Measurements from ENCODE around the gene AGR2. TPM values are rescaled to one million over a fixed set of nuclear protein-coding genes. Genes with fewer than 3 reads are reported as not detected.
"Not testable (repeated sequence)": the region's sequence is repeated elsewhere in the genome, so short reads cannot be mapped to it uniquely, and the experiment has no call there.

Gene AGR2
- not detected in 2 replicates for total RNA-seq (2014; rRNA removed; shearing (Covaris generic))

DNA sequence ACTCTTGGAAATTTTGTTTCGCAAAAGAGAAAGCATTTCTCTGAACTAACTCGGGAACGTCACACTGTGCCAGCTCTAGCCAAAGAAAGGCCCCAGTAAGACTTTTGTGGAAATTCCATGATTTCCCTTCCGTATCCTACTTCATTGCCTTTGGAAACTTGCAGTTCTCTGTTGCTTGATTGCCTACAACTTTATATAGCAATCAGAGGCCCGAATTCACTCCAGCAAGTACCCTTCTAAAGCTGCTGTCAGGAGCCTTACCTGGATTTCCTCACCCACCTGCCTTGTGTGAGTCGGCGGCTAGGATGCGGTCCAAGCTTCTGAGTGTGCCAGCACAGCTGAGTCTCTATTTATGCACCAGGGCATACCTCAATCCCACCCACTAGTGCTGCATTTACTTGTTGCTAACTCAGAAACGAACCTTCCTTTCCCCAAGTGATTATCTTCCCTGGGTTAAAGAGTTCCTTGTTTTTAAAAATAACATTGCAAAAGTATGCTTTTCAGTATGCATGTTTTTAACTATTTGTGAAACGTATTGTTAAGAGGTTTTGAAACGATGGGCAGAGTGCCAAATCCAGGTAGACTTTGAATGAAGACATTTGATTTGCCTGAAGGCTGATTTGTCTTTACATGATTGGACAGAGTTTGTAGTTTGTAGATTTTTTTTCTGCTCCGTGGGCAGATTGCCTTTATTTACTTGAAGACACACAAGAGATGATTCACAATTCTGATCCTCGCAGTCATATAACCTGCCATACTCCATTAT, at the start of gene AGR2:
Gene AGR2, minus strand, starts transcription at position 326 of the 766 bp plus-strand sequence. CDS start 3,203 bp downstream, outside the sequence.
- no peaks in the 10 kb centered on the region for H3K27me3 ChIP-seq
- no peaks in the 10 kb centered on the region for H3K4me1 ChIP-seq
- no peak within 1 kb of the TSS for H3K27ac ChIP-seq
- no peaks in the 10 kb centered on the region for H3K36me3 ChIP-seq
- no peak within 1 kb of the TSS for H3K4me3 ChIP-seq
- H3K9me3 ChIP-seq (replicated peaks) = no peaks in the 10 kb centered on the region
- DNase-seq = no peak

DNA sequence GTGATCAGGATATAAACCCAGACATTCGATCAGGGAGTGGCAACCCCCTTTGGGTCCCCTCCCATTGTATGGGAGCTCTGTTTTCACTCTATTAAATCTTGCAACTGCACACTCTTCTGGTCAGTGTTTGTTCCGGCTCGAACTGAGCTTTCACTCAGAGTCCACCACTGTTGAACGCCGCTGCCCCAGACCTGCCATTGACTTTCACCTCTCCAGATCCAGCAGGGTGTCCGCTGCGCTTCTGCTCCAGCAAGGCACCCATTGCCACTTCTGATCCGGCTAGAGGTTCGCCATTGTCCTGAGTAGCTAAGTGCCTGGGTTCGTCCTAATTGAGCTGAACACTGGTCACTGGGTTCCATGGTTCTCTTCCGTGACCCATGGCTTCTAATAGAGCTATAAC, 48.4 kb upstream of the AGR2 start:
- not testable (repeated sequence) for DNase-seq

DNA sequence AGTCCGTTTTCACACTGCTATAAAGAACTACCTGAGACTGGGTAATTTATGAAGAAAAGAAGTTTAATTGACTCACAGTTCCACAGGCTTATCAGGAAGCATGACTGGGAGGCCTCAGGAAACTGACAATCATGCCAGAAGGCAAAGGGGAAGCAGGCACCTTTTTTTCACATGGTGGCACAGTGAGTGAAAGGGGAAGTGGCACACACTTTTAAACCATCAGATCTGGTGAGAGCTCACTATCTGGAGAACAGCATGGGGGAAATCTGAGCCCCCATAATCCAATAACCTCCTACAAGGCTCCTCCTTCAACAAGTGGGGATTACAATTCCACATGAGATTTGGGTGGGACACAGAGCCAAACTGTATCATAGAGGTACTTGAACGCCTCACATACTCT, 47.0 kb upstream of the AGR2 start:
- no peak for DNase-seq
- no peaks in the 10 kb centered on the region; the same call in 1 of the 2 replicates for H3K4me1 ChIP-seq
- no peaks in the 10 kb centered on the region for H3K9me3 ChIP-seq (replicated peaks)
- no peaks in the 10 kb centered on the region for H3K27me3 ChIP-seq
- no peaks in the 10 kb centered on the region for H3K36me3 ChIP-seq
- no peak overlapping the region for H3K27ac ChIP-seq
- H3K4me3 ChIP-seq = no peak overlapping the region

More for the DNA sequence above, 48.4 kb upstream of the AGR2 start:
- not testable (repeated sequence) for H3K36me3 ChIP-seq; H3K27me3 ChIP-seq; H3K27ac ChIP-seq; H3K4me3 ChIP-seq; H3K9me3 ChIP-seq (replicated peaks); H3K4me1 ChIP-seq

DNA sequence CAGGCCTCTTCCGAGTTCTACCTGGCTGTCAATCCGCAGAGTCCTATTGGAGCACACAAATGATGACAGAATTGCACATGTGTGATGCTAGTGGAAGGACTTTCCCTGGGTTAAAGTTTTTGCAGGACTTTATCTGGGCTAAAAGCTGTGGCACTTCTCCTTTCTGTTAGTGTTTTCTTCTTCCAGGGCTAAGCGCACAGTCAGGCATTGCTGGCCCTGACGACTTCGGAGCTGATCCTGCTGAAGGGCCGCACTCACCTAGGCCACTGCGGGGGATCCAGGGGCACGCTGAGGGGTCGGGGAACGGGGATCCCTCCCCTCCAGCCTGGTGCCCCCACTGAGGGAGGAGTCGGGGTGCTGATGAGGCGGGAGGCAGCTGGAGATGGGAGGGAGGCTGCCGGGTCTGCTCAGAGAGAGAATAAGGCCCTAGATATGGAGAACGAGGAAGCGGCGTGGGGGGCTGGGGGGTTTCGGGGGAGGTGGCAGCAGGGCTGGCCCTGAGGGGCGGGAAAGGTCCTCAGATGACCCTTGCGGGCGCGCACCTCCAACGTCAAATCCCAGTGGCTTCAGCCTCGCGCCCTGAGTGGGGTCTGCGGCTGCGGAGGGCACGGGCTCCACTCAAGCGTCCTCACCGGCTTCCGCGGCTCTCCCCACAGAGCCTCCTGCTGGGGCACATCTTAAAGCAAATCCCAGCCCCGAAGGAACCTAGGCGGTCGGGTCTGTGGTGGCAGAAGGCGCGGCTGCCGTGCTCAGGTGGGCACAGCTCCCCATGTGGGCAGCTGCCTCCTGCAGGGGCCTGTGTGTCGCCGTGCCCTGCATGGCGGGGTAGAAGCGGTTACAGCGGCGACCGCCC, 46.0 kb upstream of the AGR2 start:
- no peaks in the 10 kb centered on the region; the same call in 1 of the 2 replicates for H3K4me1 ChIP-seq
- no peak overlapping the region for H3K27ac ChIP-seq
- H3K27me3 ChIP-seq = no peaks in the 10 kb centered on the region
- H3K9me3 ChIP-seq (replicated peaks) = no peaks in the 10 kb centered on the region; the same call in 1 of the 2 replicates
- H3K36me3 ChIP-seq = no peaks in the 10 kb centered on the region
- H3K4me3 ChIP-seq = no peak overlapping the region
- DNase-seq = no peak

DNA sequence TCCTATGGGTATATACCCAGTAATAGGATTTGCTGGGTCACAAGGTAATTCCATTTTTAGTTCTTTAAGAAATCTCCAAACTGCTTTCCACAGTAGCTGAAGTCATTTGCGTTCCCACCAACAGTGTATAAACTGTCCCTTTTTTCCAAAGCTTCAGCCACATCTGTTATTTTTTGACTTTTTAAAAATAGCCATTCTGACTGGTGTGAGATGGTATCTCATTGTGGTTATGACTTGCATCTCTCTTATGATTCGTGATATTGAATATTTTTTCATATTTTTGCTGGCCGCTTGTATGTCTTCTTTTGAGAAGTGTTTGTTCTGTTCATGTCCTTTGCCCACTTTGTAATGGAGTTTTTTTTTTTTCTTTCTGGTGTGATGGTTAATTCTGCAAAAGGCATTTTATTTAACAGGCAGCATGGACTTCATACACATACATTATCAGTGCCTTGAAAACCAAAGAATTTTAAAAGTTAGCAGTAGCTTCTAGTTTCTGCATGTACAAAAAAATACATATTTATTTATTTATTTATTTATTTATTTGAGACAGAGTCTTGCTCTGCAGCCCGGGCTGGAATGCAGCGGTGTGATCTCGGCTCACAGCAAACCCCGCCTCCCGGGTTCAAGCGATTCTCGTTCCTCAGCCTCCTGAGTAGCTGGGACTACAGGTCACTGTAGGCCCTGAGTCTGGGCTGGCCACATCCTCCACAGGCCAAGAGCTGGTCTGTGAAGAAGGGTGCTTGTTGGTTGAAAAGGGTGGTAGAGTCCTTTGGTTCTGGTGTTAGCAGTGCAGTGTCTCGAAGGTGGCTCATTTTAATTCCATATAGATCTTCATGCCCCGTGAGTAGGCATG, 44.7 kb upstream of the AGR2 start:
- Histone ChIP-seq H3K27ac (no peak overlapping the region), H3K4me1 (no peaks in the 10 kb centered on the region; the same call in 1 of the 2 replicates), H3K4me3 (no peak overlapping the region), H3K36me3 (no peaks in the 10 kb centered on the region), H3K9me3 (replicated peaks) (no peaks in the 10 kb centered on the region; the same call in 1 of the 2 replicates), H3K27me3 (no peaks in the 10 kb centered on the region)
- no peak for DNase-seq

DNA sequence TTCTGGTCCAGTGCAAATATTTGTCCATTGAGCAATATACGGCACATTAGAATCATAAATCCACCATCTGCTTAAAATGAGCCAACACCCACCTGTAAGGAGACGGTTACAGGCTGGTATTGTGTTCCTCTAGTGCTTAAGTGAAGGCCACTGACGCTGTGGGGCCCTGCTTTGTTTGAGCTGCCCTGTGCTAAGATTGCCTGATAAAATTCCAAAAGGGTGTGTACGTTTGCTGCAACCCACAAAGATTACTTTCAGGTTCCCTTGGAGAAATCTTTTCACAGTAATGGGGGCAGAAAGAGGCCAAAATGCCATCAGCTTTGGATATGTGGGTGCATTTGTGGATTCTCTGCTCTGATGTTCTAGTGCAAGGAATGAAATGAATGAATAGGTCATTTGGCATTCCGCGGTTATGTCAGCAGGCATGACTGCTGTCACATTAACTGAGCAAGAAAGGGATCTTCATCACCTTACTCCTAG, 42.6 kb upstream of the AGR2 start:
- H3K4me1 ChIP-seq = no peaks in the 10 kb centered on the region; the same call in 1 of the 2 replicates
- DNase-seq = peak in 1 of 2 experiments; percentile 3
- H3K4me3 ChIP-seq = no peak overlapping the region
- no peaks in the 10 kb centered on the region; the same call in 1 of the 2 replicates for H3K9me3 ChIP-seq (replicated peaks)
- H3K27me3 ChIP-seq = no peaks in the 10 kb centered on the region
- H3K36me3 ChIP-seq = no peaks in the 10 kb centered on the region
- H3K27ac ChIP-seq = no peak overlapping the region

DNA sequence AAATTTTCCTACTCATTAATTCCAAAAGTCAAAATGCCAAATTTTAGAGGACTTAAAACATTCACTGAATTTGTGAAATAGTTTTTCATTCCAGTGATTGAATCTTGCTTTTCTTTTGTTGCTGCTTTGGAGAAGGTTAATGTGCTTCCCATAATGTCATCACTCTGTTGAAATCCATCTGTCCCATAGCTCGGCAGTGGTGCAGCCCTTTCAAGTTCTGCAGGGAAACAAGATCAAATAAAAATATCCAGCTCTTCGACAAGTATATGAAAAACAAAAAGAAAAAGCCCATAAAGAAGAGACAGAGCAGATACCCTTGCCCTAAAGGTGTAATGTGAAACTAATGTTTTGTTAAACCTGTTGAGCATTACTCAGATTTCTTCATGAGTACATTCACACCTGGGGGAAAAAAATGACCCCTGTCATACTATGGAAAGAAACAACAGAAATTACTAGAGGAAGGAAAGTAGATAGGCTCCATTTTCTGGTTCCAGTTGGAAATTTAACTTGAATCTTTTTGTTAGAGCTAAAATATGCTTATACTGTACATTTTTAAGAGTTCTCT, 41.9 kb upstream of the AGR2 start:
- no peak for DNase-seq
- Histone ChIP-seq H3K9me3 (replicated peaks) (peaks cover 2% of the 10 kb centered on the region; the same call in 1 of the 2 replicates), H3K4me1 (no peaks in the 10 kb centered on the region; the same call in 1 of the 2 replicates), H3K4me3 (no peak overlapping the region), H3K27me3 (no peaks in the 10 kb centered on the region), H3K27ac (no peak overlapping the region), H3K36me3 (no peaks in the 10 kb centered on the region)

DNA sequence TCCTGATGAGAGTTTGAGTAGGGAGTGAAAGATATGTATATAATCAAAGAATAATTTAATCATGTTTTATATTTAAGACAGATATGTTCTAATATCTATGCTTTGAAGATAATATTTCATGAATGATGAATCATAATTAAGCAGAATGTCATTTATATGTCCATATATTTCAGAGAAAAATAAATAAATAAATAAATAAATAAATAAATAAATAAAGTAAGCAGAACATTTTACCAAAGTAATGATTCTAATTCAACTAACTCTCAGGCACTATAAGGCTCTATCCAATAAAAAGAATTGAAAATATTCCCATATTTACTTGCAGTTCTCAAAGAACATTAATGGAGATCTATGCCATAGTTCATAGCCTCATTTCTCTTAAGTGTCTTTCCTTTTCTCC, 40.9 kb upstream of the AGR2 start:
- no peak overlapping the region for H3K4me3 ChIP-seq
- DNase-seq = no peak

DNA sequence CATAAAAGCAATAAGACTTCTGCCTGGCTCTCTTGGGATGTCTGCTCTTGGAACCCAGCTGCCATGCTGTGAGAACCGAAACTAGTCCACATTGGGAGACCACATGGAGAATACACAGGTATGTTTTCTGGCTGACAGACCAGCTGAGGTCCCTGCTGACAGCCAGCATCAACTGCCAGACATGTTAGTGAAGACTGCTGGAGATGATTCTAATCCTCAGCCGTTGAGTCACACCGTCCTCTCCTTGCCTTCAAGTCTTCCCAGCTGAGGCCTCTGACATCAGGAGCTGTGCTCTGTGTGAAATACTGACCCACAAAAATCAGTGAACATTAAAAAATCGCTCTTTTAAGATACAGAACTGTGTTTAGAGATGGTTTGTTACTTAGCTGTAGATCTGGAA, 36.9 kb upstream of the AGR2 start:
- no peaks in the 10 kb centered on the region for H3K4me1 ChIP-seq

More for the DNA sequence above, 40.9 kb upstream of the AGR2 start:
- Histone ChIP-seq H3K36me3 (no peaks in the 10 kb centered on the region), H3K27ac (no peak overlapping the region), H3K4me1 (no peaks in the 10 kb centered on the region; the same call in 1 of the 2 replicates), H3K9me3 (replicated peaks) (peaks cover 2% of the 10 kb centered on the region; the same call in 1 of the 2 replicates), H3K27me3 (no peaks in the 10 kb centered on the region)

DNA sequence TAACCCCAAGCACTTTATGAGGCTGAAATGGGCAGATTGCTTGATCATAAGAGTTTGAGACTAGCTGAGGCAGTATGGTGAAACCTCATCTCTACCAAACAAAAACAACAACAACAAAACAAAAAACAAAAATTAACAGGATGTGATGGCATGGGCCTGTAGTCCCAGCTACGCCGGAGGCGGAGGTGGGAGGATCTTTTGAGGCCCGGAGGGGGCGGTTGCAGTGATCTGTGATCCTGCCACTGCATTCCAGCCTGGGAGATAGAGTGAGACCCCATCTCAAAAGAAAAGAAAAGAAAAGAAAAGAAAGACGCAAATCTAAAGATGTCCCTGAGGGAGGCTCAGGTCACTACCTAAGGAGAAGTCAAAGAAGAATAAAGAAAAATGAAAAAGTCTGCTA, 35.3 kb upstream of the AGR2 start:
- Histone ChIP-seq H3K27me3 (no peaks in the 10 kb centered on the region), H3K4me3 (no peak overlapping the region), H3K36me3 (no peaks in the 10 kb centered on the region), H3K9me3 (replicated peaks) (0 out of 2 replicates have a peak, but pooled peaks cover 2% of the 10 kb centered on the region), H3K4me1 (no peaks in the 10 kb centered on the region), H3K27ac (no peak overlapping the region)
- no peak for DNase-seq

More for the DNA sequence above, 36.9 kb upstream of the AGR2 start:
- H3K27ac ChIP-seq = no peak overlapping the region
- no peaks in the 10 kb centered on the region for H3K27me3 ChIP-seq
- H3K4me3 ChIP-seq = no peak overlapping the region
- H3K9me3 ChIP-seq (replicated peaks) = peaks cover 2% of the 10 kb centered on the region; the same call in 1 of the 2 replicates
- no peak for DNase-seq
- H3K36me3 ChIP-seq = no peaks in the 10 kb centered on the region

DNA sequence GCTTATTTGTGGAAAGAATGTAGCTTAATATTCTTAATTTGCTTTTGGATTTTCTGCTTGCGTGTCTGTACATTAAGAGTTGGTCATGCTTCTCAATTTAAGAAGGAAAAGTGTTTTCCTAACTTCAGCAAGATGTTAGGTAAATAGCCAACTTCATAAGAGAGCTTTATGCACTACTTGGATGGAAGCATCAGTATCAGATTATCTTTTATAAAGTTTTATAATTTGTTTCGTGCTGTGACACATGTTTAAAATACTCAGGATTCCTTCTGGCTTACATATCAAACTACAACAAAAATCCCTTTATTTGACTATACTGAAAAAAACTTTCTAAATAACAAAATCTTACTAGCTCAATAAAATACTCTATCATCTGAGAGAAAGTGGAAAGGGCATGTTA, 34.8 kb upstream of the AGR2 start:
- Histone ChIP-seq H3K9me3 (replicated peaks) (0 out of 2 replicates have a peak, but pooled peaks cover 2% of the 10 kb centered on the region), H3K36me3 (no peaks in the 10 kb centered on the region), H3K27me3 (no peaks in the 10 kb centered on the region), H3K4me3 (no peak overlapping the region), H3K27ac (no peak overlapping the region), H3K4me1 (no peaks in the 10 kb centered on the region)
- DNase-seq = no peak

DNA sequence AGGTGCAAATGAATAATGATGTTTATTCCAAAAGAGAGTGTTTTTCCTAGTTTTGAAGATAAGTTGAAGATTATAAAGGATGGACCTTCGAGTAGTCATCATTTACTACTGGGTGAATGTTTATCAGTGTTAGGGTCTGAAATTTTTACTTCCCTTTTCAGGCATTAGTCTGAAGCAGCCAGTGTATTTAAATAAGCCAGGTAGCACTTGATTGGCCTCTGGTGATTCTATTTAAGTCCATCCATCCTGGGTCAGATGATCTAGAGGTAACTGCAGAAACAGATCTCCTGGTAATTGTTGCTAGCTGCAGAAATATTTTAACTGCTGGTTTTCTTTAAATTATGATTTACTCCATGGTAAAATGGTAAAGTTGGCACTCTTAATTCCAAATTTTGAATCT, 34.1 kb upstream of the AGR2 start:
- H3K27ac ChIP-seq = no peak overlapping the region
- DNase-seq = no peak
- no peak overlapping the region for H3K4me3 ChIP-seq
- no peaks in the 10 kb centered on the region for H3K36me3 ChIP-seq
- no peaks in the 10 kb centered on the region for H3K27me3 ChIP-seq
- 0 out of 2 replicates have a peak, but pooled peaks cover 2% of the 10 kb centered on the region for H3K9me3 ChIP-seq (replicated peaks)
- no peaks in the 10 kb centered on the region for H3K4me1 ChIP-seq

DNA sequence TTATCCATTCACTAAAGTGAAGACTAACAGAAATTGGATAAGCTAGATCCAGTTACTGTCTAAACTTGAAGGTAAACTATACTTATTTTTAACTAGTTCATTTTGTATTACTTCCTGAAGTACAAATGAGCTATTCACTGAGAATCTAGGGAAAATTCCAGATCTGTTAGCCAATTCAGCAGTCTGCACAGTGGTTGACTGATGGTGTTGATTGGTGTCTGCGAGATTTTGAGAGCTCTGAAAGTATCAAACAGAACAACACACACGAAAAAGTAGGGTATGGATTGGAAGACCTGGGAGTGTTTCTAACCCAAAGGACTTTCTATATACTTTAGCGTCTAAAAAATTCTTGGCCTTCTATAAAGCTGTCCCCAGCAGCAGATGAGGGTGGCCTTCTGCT, 33.6 kb upstream of the AGR2 start:
- Histone ChIP-seq H3K9me3 (replicated peaks) (0 out of 2 replicates have a peak, but pooled peaks cover 2% of the 10 kb centered on the region), H3K27ac (no peak overlapping the region), H3K27me3 (no peaks in the 10 kb centered on the region), H3K36me3 (no peaks in the 10 kb centered on the region), H3K4me1 (no peaks in the 10 kb centered on the region), H3K4me3 (no peak overlapping the region)
- no peak for DNase-seq

DNA sequence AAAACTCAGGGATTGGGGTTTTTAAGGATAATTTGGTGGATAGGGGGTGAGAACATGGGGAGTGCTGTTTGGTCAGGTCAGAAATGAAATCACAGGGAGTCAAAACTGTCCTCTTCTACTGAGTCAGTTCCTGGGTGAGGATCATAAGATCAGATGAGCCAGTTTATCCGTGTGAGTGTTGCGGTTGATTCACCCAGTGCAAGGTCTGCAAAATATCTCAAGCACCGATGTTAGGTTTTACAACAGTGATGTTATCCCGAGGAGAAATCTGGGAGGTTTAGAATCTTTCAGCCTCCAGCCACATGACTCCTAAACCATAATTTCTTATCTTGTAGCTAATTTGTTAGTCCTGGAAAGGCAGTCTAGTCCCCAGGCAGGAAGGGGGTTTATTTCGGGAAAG, 31.7 kb upstream of the AGR2 start:
- H3K36me3 ChIP-seq = no peaks in the 10 kb centered on the region
- H3K4me3 ChIP-seq = no peak overlapping the region
- no peak overlapping the region for H3K27ac ChIP-seq
- no peaks in the 10 kb centered on the region for H3K9me3 ChIP-seq (replicated peaks)
- no peaks in the 10 kb centered on the region for H3K27me3 ChIP-seq
- H3K4me1 ChIP-seq = no peaks in the 10 kb centered on the region
- no peak for DNase-seq
